K562 (cell line): ENCODE data around the gene LIN7A. TPM values are rescaled to one million over a fixed set of nuclear protein-coding genes. Genes with fewer than 3 reads are reported as not detected.

Experiments
- ATAC-seq: fragments of 200-7000 bp; cut with Tn5 transposase; 3 replicates; pipeline ENCODE4 v1.9.1; 2020; ENCODE audit warnings: moderate library complexity
- BruUV-seq: library from RNA; stranded (reverse); fragments of 400-500 nt; replicated peaks from 2 replicates; lab custom pipeline; 2021; lab: Mats Ljungman, UMichigan
- CTCF ChIA-PET: fragments of 300-600 bp; formaldehyde crosslinking; extraction: SDS; loops from one replicate; lab custom pipeline; 2021; ENCODE audit warnings: low intra/inter-chr PET ratio; lab: Yijun Ruan, JAX
- POLR2A ChIA-PET: fragments of 300-600, 350-650 bp; sonication (Branson Sonifier 250); formaldehyde crosslinking; extraction: SDS; loops from one replicate; lab custom pipeline; 2021; ENCODE audit warnings: antibody characterized with exemption, inconsistent platforms; lab: Yijun Ruan, JAX
- DNase-seq, 4 experiments: peaks; one replicate each; pipeline versions ENCODE4 v3.0.0 to v3.0.0-alpha.2; 2011 to 2018; ENCODE audit warnings: low spot score in 3 of 4, mixed read lengths in 3 of 4; ENCODE audit errors: extremely low read depth in 1 of 4
- FAIRE-seq: peaks from 2 replicates; lab custom pipeline; 2011; peaks lifted over from hg19 to GRCh38; lab: Jason Lieb, UNC
- H2AFZ ChIP-seq: 2 replicates; pipeline ENCODE4 v1.6.0; 2011; ENCODE audit warnings: low read depth, low read length, control low read depth, inconsistent platforms
- H3K27ac ChIP-seq: fragments of 200-600 bp; 3 replicates; pipeline ENCODE4 v1.8.0; 2011; ENCODE audit warnings: low read depth, mild to moderate bottlenecking, control low read depth, inconsistent platforms, low read length, moderate library complexity, mixed read lengths; ENCODE audit errors: extremely low read depth
- H3K27me3 ChIP-seq, 2 experiments: fragments of 300-600 bp in 1 of 2; 2 replicates in 1 of 2; 3 replicates in 1 of 2; pipeline versions ENCODE4 v1.6.0 to v1.8.0; 2011; ENCODE audit warnings: inconsistent platforms in 2 of 2, low read length in 2 of 2, mild to moderate bottlenecking in 1 of 2, mixed read lengths in 1 of 2, moderate library complexity in 1 of 2; ENCODE audit not compliant: control insufficient read depth in 2 of 2, insufficient read depth in 2 of 2
- H3K36me3 ChIP-seq: fragments of 300-600 bp; 3 replicates; pipeline ENCODE4 v1.8.0; 2011; ENCODE audit warnings: mild to moderate bottlenecking, low read length, inconsistent platforms; ENCODE audit not compliant: control insufficient read depth, insufficient read depth
- H3K4me1 ChIP-seq, 2 experiments: fragments of 200-600 bp in 1 of 2; replicated peaks in 1 of 2; 2 replicates in 1 of 2; 3 replicates in 1 of 2; pipeline versions ENCODE4 v1.5.1 to v1.8.0; 2011; ENCODE audit warnings: inconsistent platforms in 2 of 2, low read length in 2 of 2, mild to moderate bottlenecking in 1 of 2, mixed read lengths in 1 of 2, moderate library complexity in 1 of 2; ENCODE audit not compliant: control insufficient read depth in 2 of 2, insufficient read depth in 2 of 2
- H3K4me2 ChIP-seq: 2 replicates; pipeline ENCODE4 v1.6.1; 2011; ENCODE audit warnings: low read length, control low read depth, inconsistent platforms, mixed read lengths; ENCODE audit not compliant: insufficient read depth
- H3K4me3 ChIP-seq: fragments of 200-600 bp; sonication (generic), shearing (Covaris generic); 2 replicates; pipeline ENCODE4 v1.5.1; 2016; ENCODE audit warnings: control low read depth, inconsistent platforms
- H3K79me2 ChIP-seq: fragments of 200-600 bp; 3 replicates; pipeline ENCODE4 v1.8.0; 2011; ENCODE audit warnings: low read length, inconsistent platforms; ENCODE audit not compliant: control insufficient read depth, insufficient read depth
- H3K9ac ChIP-seq, 2 experiments: 2 replicates each; pipeline versions ENCODE4 v1.6.0 to v1.6.1; 2011; ENCODE audit warnings: low read depth in 2 of 2, low read length in 2 of 2, control low read depth in 1 of 2, inconsistent platforms in 1 of 2, mild to moderate bottlenecking in 1 of 2, mixed read lengths in 1 of 2; ENCODE audit not compliant: insufficient read depth in 1 of 2
- H3K9me1 ChIP-seq: one replicate; pipeline ENCODE4 v1.6.0; 2011; ENCODE audit warnings: inconsistent platforms, mild to moderate bottlenecking, low read length, moderate library complexity; ENCODE audit not compliant: control insufficient read depth, insufficient read depth
- H3K9me3 ChIP-seq: replicated peaks from 2 replicates; pipeline ENCODE4 v1.5.1; 2011; ENCODE audit warnings: low read depth, low read length, inconsistent platforms; ENCODE audit not compliant: control insufficient read depth, insufficient read depth
- H4K20me1 ChIP-seq: replicated peaks from 2 replicates; pipeline ENCODE4 v1.6.1; 2011; ENCODE audit warnings: low read length, inconsistent platforms, mixed read lengths; ENCODE audit not compliant: control insufficient read depth, insufficient read depth
- ARID2 ChIP-seq: fragments of 450-650 bp; IDR thresholded peaks from 2 replicates; pipeline ENCODE4 v1.6.1; 2017; ENCODE audit warnings: antibody characterized with exemption, mild to moderate bottlenecking
- ARID3B ChIP-seq: fragments of 250-450 bp; sonication (Bioruptor Pico); IDR thresholded peaks from 2 replicates; pipeline ENCODE4 v1.4.0; 2020; ENCODE audit warnings: borderline replicate concordance
- COPS2 ChIP-seq: fragments of 450-650 bp; conservative IDR thresholded peaks from 2 replicates; pipeline ENCODE4 v1.6.1; 2016; ENCODE audit warnings: mild to moderate bottlenecking, moderate library complexity
- ELK1 ChIP-seq: sonication (generic); formaldehyde crosslinking; IDR thresholded peaks from 2 replicates; pipeline ENCODE4 v1.8.1; 2022; ENCODE audit warnings: missing genetic modification reagents
- FOS ChIP-seq: IDR thresholded peaks from 3 replicates; pipeline ENCODE4 v1.6.1; 2011; ENCODE audit not compliant: insufficient read length; ENCODE audit errors: extremely low read depth
- PTTG1 ChIP-seq: fragments of 450-650 bp; IDR thresholded peaks from 2 replicates; pipeline ENCODE4 v1.6.1; 2016; ENCODE audit warnings: low read depth, mild to moderate bottlenecking, missing genetic modification characterization, missing compliant biosample characterization
- SREBF2 ChIP-seq: sonication (generic); formaldehyde crosslinking; IDR thresholded peaks from 2 replicates; pipeline ENCODE4 v1.4.0; 2020; ENCODE audit warnings: mild to moderate bottlenecking, missing genetic modification reagents
- ZNF347 ChIP-seq: fragments of 450-650 bp; formaldehyde crosslinking; IDR thresholded peaks from 2 replicates; pipeline ENCODE4 v1.4.0; 2020; ENCODE audit warnings: low read depth, mild to moderate bottlenecking, moderate library complexity
- ZNF589 ChIP-seq: fragments of 200-800 bp; sonication (Bioruptor generic); IDR thresholded peaks from 2 replicates; pipeline ENCODE4 v1.6.1; 2016; ENCODE audit warnings: low read depth, missing genetic modification characterization, missing compliant biosample characterization
- ZNF785 ChIP-seq: fragments of 250-450 bp; sonication (Bioruptor Pico); IDR thresholded peaks from 2 replicates; pipeline ENCODE4 v1.4.0; 2020; ENCODE audit warnings: mild to moderate bottlenecking
- WGBS: fragments of 100-300 bp; shearing (Covaris generic); methylation state at CpG from one replicate; pipeline ENCODE4 v1.1.6; 2016; ENCODE audit warnings: low coverage, mixed read lengths; ENCODE audit not compliant: insufficient coverage; ENCODE audit errors: missing lambda C conversion rate; 5-methylcytosine and 5-hydroxymethylcytosine counted together
- in situ Hi-C: fragments of 300-500 bp; cut with MboI; formaldehyde crosslinking; loops from 4 replicates; pipeline ENCODE4 v1.15.0; 2018; ENCODE audit warnings: inconsistent platforms, mixed read lengths
- intact Hi-C: fragments of 100-400 bp; cut with micrococcal nuclease; formaldehyde crosslinking; loops from 2 replicates; pipeline ENCODE4 v1.14.2; 2022
- polyA plus RNA-seq, 8 experiments: library from polyadenylated mRNA; depleted of rRNA in 4 of 8; stranded (reverse) in 5 of 8; unstranded in 3 of 8; fragments of >200 nt; fragmentation: Nextera tagmentation in 2 of 8; fragmentation: Illumina TruSeq in 1 of 8; extraction: Ambion mirVana in 2 of 8; extraction: Trizol in 1 of 8; gene quantifications; 2 replicates each; pipeline versions ENCODE4 v1.2.1 to v1.2.3, GENCODE V29; 2011 to 2014; ENCODE audit warnings: inconsistent platforms in 1 of 8, missing spikeins in 1 of 8
- total RNA-seq, 7 experiments: library from RNA; depleted of rRNA in 6 of 7; stranded (reverse); fragments of >200 nt in 6 of 7; fragmentation: Illumina TruSeq in 2 of 7; extraction: Trizol in 2 of 7; gene quantifications; 2 replicates each; pipeline versions ENCODE4 v1.2.1 to v1.2.3, GENCODE V29; 2011 to 2021; ENCODE audit warnings: low replicate concordance in 1 of 7
- TF ChIP-seq, protein P1 (sequence below): IDR thresholded peaks from 2 replicates; pipeline ENCODE4 v1.6.1; 2016; ENCODE audit warnings: missing genetic modification characterization, missing compliant biosample characterization
- TF ChIP-seq, protein P2 (sequence below), 2 experiments: fragments of 200-800 bp in 1 of 2; sonication (Bioruptor generic) in 1 of 2; sonication (generic) in 1 of 2; formaldehyde crosslinking in 1 of 2; IDR thresholded peaks in 1 of 2; conservative IDR thresholded peaks in 1 of 2; 2 replicates each; pipeline versions ENCODE4 v1.5.0 to v1.6.1; 2016 to 2020; ENCODE audit warnings: missing compliant biosample characterization in 1 of 2, missing genetic modification characterization in 1 of 2, missing genetic modification reagents in 1 of 2
- TF ChIP-seq, protein P3 (sequence below): sonication (generic); formaldehyde crosslinking; IDR thresholded peaks from 2 replicates; pipeline ENCODE4 v1.8.0; 2022; ENCODE audit warnings: missing genetic modification reagents, mild to moderate bottlenecking, borderline replicate concordance

The LIN7A gene
- total and polyA plus RNA-seq, 9 of the 15 experiments (the other 6 are each of a cell fraction or from before 2014, with no cell fraction given) = not detected

- TF ChIP-seq, protein P1, sequence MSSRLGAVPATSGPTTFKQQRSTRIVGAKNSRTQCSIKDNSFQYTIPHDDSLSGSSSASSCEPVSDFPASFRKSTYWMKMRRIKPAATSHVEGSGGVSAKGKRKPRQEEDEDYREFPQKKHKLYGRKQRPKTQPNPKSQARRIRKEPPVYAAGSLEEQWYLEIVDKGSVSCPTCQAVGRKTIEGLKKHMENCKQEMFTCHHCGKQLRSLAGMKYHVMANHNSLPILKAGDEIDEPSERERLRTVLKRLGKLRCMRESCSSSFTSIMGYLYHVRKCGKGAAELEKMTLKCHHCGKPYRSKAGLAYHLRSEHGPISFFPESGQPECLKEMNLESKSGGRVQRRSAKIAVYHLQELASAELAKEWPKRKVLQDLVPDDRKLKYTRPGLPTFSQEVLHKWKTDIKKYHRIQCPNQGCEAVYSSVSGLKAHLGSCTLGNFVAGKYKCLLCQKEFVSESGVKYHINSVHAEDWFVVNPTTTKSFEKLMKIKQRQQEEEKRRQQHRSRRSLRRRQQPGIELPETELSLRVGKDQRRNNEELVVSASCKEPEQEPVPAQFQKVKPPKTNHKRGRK (tag) = no peak
- no peak for TF ChIP-seq COPS2
- TF ChIP-seq SREBF2 = no peak
- no peak for TF ChIP-seq ELK1 (CRISPR knock-in tag)
These were observed 90.2 kb downstream of the LIN7A start (continued) for GRCh38 chr12:80847575-80847974.

- WGBS = 0% methylated on average over 2 of the region's 2 CpGs
- no peaks in the 10 kb centered on the region for H3K27me3 ChIP-seq
- no peaks in the 10 kb centered on the region for H3K79me2 ChIP-seq
- no peaks in the 10 kb centered on the region for H3K36me3 ChIP-seq
- no peaks in the 10 kb centered on the region for H3K9me1 ChIP-seq
- no peak for DNase-seq
- peaks cover 2% of the 10 kb centered on the region; the same call in 1 of the 2 replicates for H3K9me3 ChIP-seq
- intact Hi-C loops = no loop called here
- no peak overlapping the region for H3K27ac ChIP-seq
- FAIRE-seq = no peak
- in situ Hi-C loops = no loop called here
- no peak overlapping the region for H3K9ac ChIP-seq
- no peak overlapping the region for H3K4me2 ChIP-seq
- ATAC-seq = no peak
- no peaks in the 10 kb centered on the region for H3K4me1 ChIP-seq
- ChIA-PET POLR2A (no interaction called here), CTCF (no interaction called here)
- H2AFZ ChIP-seq = no peak overlapping the region
- no TSS peak for BruUV-seq
- H3K4me3 ChIP-seq = no peak overlapping the region
- no peaks in the 10 kb centered on the region for H4K20me1 ChIP-seq
- no peak for TF ChIP-seq FOS
- TF ChIP-seq, protein P2, sequence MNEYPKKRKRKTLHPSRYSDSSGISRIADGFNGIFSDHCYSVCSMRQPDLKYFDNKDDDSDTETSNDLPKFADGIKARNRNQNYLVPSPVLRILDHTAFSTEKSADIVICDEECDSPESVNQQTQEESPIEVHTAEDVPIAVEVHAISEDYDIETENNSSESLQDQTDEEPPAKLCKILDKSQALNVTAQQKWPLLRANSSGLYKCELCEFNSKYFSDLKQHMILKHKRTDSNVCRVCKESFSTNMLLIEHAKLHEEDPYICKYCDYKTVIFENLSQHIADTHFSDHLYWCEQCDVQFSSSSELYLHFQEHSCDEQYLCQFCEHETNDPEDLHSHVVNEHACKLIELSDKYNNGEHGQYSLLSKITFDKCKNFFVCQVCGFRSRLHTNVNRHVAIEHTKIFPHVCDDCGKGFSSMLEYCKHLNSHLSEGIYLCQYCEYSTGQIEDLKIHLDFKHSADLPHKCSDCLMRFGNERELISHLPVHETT (CRISPR knock-in tag; conservative IDR thresholded peaks at IDR 0.05 in 1 of 2, IDR thresholded peaks at IDR 0.05 in 1 of 2) = no peak
- TF ChIP-seq, protein P3, sequence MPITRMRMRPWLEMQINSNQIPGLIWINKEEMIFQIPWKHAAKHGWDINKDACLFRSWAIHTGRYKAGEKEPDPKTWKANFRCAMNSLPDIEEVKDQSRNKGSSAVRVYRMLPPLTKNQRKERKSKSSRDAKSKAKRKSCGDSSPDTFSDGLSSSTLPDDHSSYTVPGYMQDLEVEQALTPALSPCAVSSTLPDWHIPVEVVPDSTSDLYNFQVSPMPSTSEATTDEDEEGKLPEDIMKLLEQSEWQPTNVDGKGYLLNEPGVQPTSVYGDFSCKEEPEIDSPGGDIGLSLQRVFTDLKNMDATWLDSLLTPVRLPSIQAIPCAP = no peak
- no peak for TF ChIP-seq ARID3B (CRISPR knock-in tag)
- TF ChIP-seq ARID2 = no peak
- TF ChIP-seq ZNF347 (CRISPR knock-in tag) = no peak
- no peak for TF ChIP-seq PTTG1 (tag)
- no peak for TF ChIP-seq ZNF785 (CRISPR knock-in tag)
- no peak for TF ChIP-seq ZNF589 (CRISPR knock-in tag)
These were observed 90.8 kb downstream of the LIN7A start for GRCh38 chr12:80846952-80847351.
